ENCODE data around the gene DOCK9.

- TF ChIP-seq, protein P1, sequence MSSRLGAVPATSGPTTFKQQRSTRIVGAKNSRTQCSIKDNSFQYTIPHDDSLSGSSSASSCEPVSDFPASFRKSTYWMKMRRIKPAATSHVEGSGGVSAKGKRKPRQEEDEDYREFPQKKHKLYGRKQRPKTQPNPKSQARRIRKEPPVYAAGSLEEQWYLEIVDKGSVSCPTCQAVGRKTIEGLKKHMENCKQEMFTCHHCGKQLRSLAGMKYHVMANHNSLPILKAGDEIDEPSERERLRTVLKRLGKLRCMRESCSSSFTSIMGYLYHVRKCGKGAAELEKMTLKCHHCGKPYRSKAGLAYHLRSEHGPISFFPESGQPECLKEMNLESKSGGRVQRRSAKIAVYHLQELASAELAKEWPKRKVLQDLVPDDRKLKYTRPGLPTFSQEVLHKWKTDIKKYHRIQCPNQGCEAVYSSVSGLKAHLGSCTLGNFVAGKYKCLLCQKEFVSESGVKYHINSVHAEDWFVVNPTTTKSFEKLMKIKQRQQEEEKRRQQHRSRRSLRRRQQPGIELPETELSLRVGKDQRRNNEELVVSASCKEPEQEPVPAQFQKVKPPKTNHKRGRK (tag; IDR thresholded peaks at IDR 0.05): no peak
- TF ChIP-seq EZH2 (IDR thresholded peaks at IDR 0.05; ENCODE audit: borderline replicate concordance, low read depth, low read length): no peak
- TF ChIP-seq, protein P2, sequence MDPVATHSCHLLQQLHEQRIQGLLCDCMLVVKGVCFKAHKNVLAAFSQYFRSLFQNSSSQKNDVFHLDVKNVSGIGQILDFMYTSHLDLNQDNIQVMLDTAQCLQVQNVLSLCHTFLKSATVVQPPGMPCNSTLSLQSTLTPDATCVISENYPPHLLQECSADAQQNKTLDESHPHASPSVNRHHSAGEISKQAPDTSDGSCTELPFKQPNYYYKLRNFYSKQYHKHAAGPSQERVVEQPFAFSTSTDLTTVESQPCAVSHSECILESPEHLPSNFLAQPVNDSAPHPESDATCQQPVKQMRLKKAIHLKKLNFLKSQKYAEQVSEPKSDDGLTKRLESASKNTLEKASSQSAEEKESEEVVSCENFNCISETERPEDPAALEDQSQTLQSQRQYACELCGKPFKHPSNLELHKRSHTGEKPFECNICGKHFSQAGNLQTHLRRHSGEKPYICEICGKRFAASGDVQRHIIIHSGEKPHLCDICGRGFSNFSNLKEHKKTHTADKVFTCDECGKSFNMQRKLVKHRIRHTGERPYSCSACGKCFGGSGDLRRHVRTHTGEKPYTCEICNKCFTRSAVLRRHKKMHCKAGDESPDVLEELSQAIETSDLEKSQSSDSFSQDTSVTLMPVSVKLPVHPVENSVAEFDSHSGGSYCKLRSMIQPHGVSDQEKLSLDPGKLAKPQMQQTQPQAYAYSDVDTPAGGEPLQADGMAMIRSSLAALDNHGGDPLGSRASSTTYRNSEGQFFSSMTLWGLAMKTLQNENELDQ (CRISPR knock-in tag; IDR thresholded peaks at IDR 0.05; ENCODE audit: borderline replicate concordance): no peak
- TF ChIP-seq, protein P3, sequence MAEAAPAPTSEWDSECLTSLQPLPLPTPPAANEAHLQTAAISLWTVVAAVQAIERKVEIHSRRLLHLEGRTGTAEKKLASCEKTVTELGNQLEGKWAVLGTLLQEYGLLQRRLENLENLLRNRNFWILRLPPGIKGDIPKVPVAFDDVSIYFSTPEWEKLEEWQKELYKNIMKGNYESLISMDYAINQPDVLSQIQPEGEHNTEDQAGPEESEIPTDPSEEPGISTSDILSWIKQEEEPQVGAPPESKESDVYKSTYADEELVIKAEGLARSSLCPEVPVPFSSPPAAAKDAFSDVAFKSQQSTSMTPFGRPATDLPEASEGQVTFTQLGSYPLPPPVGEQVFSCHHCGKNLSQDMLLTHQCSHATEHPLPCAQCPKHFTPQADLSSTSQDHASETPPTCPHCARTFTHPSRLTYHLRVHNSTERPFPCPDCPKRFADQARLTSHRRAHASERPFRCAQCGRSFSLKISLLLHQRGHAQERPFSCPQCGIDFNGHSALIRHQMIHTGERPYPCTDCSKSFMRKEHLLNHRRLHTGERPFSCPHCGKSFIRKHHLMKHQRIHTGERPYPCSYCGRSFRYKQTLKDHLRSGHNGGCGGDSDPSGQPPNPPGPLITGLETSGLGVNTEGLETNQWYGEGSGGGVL (CRISPR knock-in tag; IDR thresholded peaks at IDR 0.05): no peak
Measured at GRCh38 chr13:98992355-98992754, 14.5 kb upstream of the DOCK9 start.

Data from K562 (cell line).